SU-DHL-6 (cell line): Measurements from ENCODE around the gene SEZ6L.

Experiments
- CTCF ChIP-seq: fragments of 200-600 bp; sonication (generic); IDR thresholded peaks from one replicate; pipeline ENCODE4 v1.5.1; 2017; ENCODE audit warnings: antibody characterized with exemption, mild to moderate bottlenecking, low read length, moderate library complexity; ENCODE audit not compliant: insufficient read depth, poor library complexity, severe bottlenecking
- EZH2phosphoT487 ChIP-seq: fragments of 200-600 bp; sonication (generic), shearing (Covaris generic); conservative IDR thresholded peaks from 2 replicates; pipeline ENCODE4 v1.6.1; 2018; ENCODE audit warnings: mild to moderate bottlenecking, antibody characterized with exemption, low read length, moderate library complexity, mixed read lengths

GRCh38 chr22:26241361-26241760 lies 72.1 kb downstream of the SEZ6L start:
- TF ChIP-seq CTCF = no peak
- no peak for TF ChIP-seq EZH2phosphoT487
